ENCODE measurements around the gene CISH. TPM values are rescaled to one million over a fixed set of nuclear protein-coding genes. Genes with fewer than 3 reads are reported as not detected.

CISH gene
- total RNA-seq, 1 donor = 1.1 TPM

GRCh38 chr3:50588759-50589433 lies 22.7 kb downstream of the CISH start:
- no peak for TF ChIP-seq CTCF (IDR thresholded peaks at IDR 0.05; ENCODE audit: extremely low read depth, low read depth, low read length)
- Histone ChIP-seq H3K27ac (ENCODE audit: low read depth, low read length) (no peak overlapping the region), H2AFZ (ENCODE audit: low read length) (no peak overlapping the region), H3K27me3 (ENCODE audit: insufficient read depth, low read length) (no peaks in the 10 kb centered on the region), H3K4me3 (ENCODE audit: insufficient read depth, low read length) (no peak overlapping the region), H3K4me2 (ENCODE audit: insufficient read depth, low read length) (no peak overlapping the region), H3K4me1 (ENCODE audit: insufficient read depth, low read length) (peaks cover 32% of the 10 kb centered on the region), H3K79me2 (ENCODE audit: insufficient read depth, low read length) (no peaks in the 10 kb centered on the region), H3K9me3 (ENCODE audit: low read depth, low read length) (no peaks in the 10 kb centered on the region), H4K20me1 (ENCODE audit: insufficient read depth, low read length) (no peaks in the 10 kb centered on the region), H3K36me3 (ENCODE audit: insufficient read depth, low read length) (peaks cover 3% of the 10 kb centered on the region)
- peak; percentile 82 for DNase-seq (ENCODE audit: insufficient read length, low spot score, missing footprints)

- DNase-seq (ENCODE audit: insufficient read length, low spot score, missing footprints) = peak; percentile 86
- no peak for TF ChIP-seq CTCF (IDR thresholded peaks at IDR 0.05; ENCODE audit: extremely low read depth, low read depth, low read length)
- H3K27ac ChIP-seq (ENCODE audit: low read depth, low read length) = peak overlapping the region; percentile 19
- H3K4me2 ChIP-seq (ENCODE audit: insufficient read depth, low read length) = no peak overlapping the region
- H3K9me3 ChIP-seq (ENCODE audit: low read depth, low read length) = no peaks in the 10 kb centered on the region
- no peaks in the 10 kb centered on the region for H3K27me3 ChIP-seq (ENCODE audit: insufficient read depth, low read length)
- H2AFZ ChIP-seq (ENCODE audit: low read length) = no peak overlapping the region
- H4K20me1 ChIP-seq (ENCODE audit: insufficient read depth, low read length) = no peaks in the 10 kb centered on the region
- H3K36me3 ChIP-seq (ENCODE audit: insufficient read depth, low read length) = peaks cover 3% of the 10 kb centered on the region
- H3K79me2 ChIP-seq (ENCODE audit: insufficient read depth, low read length) = no peaks in the 10 kb centered on the region
- H3K4me1 ChIP-seq (ENCODE audit: insufficient read depth, low read length) = peaks cover 32% of the 10 kb centered on the region
- no peak overlapping the region for H3K4me3 ChIP-seq (ENCODE audit: insufficient read depth, low read length)
Observed at GRCh38 chr3:50587806-50588758, 23.5 kb downstream of the CISH start.

- no peak for TF ChIP-seq CTCF (IDR thresholded peaks at IDR 0.05; ENCODE audit: extremely low read depth, low read depth, low read length)
- Histone ChIP-seq H3K9me3 (ENCODE audit: low read depth, low read length) (no peaks in the 10 kb centered on the region), H3K4me2 (ENCODE audit: insufficient read depth, low read length) (no peak overlapping the region), H3K4me3 (ENCODE audit: insufficient read depth, low read length) (no peak overlapping the region), H3K27ac (ENCODE audit: low read depth, low read length) (peak overlapping the region; percentile 19), H3K4me1 (ENCODE audit: insufficient read depth, low read length) (peaks cover 32% of the 10 kb centered on the region), H4K20me1 (ENCODE audit: insufficient read depth, low read length) (no peaks in the 10 kb centered on the region), H3K79me2 (ENCODE audit: insufficient read depth, low read length) (no peaks in the 10 kb centered on the region), H3K27me3 (ENCODE audit: insufficient read depth, low read length) (no peaks in the 10 kb centered on the region), H3K36me3 (ENCODE audit: insufficient read depth, low read length) (peaks cover 6% of the 10 kb centered on the region), H2AFZ (ENCODE audit: low read length) (no peak overlapping the region)
- DNase-seq (ENCODE audit: insufficient read length, low spot score, missing footprints) = peak; percentile 91
Observed at GRCh38 chr3:50587373-50587772, 24.2 kb downstream of the CISH start.

DNA sequence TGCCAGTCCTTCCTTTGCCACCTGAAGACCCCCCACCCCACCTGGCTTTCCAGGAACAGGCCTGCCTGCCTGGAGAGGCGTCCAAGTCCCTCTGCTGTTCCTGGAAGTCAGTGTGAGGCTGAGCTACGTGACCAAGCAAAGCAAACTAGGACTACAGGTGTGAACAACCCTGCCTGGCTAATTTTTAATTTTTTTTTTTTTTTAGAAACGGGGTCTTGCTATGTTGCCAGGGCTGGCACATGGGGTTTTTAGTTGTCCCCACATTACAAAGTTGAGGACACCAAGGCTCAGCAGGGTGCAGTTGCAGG lies 24.9 kb downstream of the CISH start:
- Histone ChIP-seq H2AFZ (ENCODE audit: low read length) (no peak overlapping the region), H3K27me3 (ENCODE audit: insufficient read depth, low read length) (no peaks in the 10 kb centered on the region), H3K36me3 (ENCODE audit: insufficient read depth, low read length) (peaks cover 11% of the 10 kb centered on the region), H3K4me3 (ENCODE audit: insufficient read depth, low read length) (no peak overlapping the region), H3K9me3 (ENCODE audit: low read depth, low read length) (no peaks in the 10 kb centered on the region), H3K79me2 (ENCODE audit: insufficient read depth, low read length) (no peaks in the 10 kb centered on the region), H3K27ac (ENCODE audit: low read depth, low read length) (no peak overlapping the region), H3K4me2 (ENCODE audit: insufficient read depth, low read length) (no peak overlapping the region), H3K4me1 (ENCODE audit: insufficient read depth, low read length) (peaks cover 28% of the 10 kb centered on the region), H4K20me1 (ENCODE audit: insufficient read depth, low read length) (no peaks in the 10 kb centered on the region)
- DNase-seq (ENCODE audit: insufficient read length, low spot score, missing footprints) = no peak
- no peak for TF ChIP-seq CTCF (IDR thresholded peaks at IDR 0.05; ENCODE audit: extremely low read depth, low read depth, low read length)

Measured in osteoblast (primary cell).